ENCODE measurements around the gene PLPPR5. TPM values are rescaled to one million over a fixed set of nuclear protein-coding genes. Genes with fewer than 3 reads are reported as not detected.
"Not testable (repeated sequence)": the region's sequence is repeated elsewhere in the genome, so short reads cannot be mapped to it uniquely, and the experiment has no call there.

Gene PLPPR5
- total RNA-seq, 1 donor from 2014 or later = 0.17 TPM

DNA sequence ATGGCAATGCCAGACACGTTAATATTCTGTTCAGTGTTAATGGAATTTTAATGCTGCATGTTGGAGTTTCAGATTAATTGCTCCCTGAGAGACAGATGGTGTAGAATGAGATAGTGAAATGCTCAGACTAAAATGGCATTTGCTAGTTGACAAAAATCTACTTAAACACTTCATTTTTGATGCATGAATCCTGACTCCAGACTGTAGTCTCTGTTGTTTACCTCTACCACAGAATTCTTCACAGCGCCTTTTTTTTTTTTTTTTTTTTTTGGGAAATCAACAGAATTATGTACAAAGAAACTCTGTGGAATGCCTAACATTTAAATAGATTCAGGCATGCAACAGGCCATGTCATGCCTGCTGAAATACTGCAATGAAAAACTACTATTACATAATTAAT is 111.3 kb downstream of the PLPPR5 start:
- DNase-seq (ENCODE audit: low read depth) = no peak
- TF ChIP-seq, protein P1, sequence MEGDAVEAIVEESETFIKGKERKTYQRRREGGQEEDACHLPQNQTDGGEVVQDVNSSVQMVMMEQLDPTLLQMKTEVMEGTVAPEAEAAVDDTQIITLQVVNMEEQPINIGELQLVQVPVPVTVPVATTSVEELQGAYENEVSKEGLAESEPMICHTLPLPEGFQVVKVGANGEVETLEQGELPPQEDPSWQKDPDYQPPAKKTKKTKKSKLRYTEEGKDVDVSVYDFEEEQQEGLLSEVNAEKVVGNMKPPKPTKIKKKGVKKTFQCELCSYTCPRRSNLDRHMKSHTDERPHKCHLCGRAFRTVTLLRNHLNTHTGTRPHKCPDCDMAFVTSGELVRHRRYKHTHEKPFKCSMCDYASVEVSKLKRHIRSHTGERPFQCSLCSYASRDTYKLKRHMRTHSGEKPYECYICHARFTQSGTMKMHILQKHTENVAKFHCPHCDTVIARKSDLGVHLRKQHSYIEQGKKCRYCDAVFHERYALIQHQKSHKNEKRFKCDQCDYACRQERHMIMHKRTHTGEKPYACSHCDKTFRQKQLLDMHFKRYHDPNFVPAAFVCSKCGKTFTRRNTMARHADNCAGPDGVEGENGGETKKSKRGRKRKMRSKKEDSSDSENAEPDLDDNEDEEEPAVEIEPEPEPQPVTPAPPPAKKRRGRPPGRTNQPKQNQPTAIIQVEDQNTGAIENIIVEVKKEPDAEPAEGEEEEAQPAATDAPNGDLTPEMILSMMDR (conservative IDR thresholded peaks at IDR 0.05; ENCODE audit: low read depth, low read length) = no peak

DNA sequence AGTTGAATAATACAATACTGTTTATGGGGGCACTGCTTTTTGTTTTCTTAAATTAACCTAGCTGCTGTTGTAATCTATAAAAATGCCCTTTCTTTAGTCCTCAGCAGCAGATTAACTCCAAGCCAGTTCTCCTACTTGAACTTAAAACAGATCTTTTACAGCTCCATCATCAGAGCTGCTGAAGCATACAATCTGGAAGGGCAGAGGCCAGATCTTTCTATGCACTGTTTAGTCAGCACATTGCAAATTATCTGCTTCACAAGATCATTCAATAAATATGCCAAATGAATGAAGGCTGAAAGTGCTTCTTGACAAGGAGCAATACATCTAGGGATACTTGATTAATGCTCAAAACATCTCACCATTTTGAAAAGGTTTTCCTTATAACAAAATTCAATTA is 115.8 kb downstream of the PLPPR5 start:
- no peak for DNase-seq (ENCODE audit: low read depth)
- TF ChIP-seq, protein P1 (conservative IDR thresholded peaks at IDR 0.05; ENCODE audit: low read depth, low read length) = no peak
- no peak overlapping the region for H3K4me3 ChIP-seq (ENCODE audit: low read depth, low read length)

More for the DNA sequence above, 111.3 kb downstream of the PLPPR5 start:
- no peak overlapping the region for H3K4me3 ChIP-seq (ENCODE audit: low read depth, low read length)

DNA sequence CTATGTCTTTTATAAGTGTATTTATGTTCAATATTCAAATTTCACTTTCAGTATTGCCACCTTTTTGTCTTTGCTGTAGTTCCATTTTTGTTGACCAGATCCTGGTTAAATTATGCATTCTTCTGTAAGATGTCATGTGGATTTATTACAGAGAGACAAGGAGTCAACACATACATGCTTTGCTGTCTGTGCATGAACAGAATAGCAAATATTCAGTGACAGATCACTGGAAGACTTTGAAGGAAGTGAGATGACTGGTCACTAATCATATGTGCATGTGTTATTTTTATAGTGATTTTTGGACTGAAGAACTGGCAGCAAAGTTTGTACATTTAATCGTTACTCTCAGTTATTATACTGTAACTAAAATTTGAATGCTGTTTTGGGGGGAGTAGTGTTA is 117.2 kb downstream of the PLPPR5 start:
- TF ChIP-seq, protein P1 (conservative IDR thresholded peaks at IDR 0.05; ENCODE audit: low read depth, low read length) = no peak
- no peak overlapping the region for H3K4me3 ChIP-seq (ENCODE audit: low read depth, low read length)
- no peak for DNase-seq (ENCODE audit: low read depth)

DNA sequence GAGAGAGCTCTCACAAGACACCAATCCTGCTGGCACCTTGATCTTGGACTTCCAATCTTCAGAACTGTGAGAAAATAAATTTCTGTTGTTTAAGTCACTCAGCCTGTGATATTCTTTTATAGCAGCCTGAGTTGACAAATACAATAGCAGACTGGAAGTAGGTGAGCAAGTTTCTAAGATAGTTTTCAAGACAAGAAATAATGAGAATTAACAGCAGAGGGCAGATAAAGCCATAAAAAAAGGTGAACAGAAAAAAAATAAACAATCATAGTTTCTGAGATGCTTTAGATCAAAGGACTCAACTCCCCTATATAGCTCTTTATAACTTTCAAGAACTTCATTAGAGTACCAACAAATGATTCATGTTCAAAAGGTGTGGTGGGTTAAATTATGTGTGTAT is 119.8 kb downstream of the PLPPR5 start:
- TF ChIP-seq, protein P1 (conservative IDR thresholded peaks at IDR 0.05; ENCODE audit: low read depth, low read length) = no peak
- DNase-seq (ENCODE audit: low read depth) = no peak
- no peak overlapping the region for H3K4me3 ChIP-seq (ENCODE audit: low read depth, low read length)

DNA sequence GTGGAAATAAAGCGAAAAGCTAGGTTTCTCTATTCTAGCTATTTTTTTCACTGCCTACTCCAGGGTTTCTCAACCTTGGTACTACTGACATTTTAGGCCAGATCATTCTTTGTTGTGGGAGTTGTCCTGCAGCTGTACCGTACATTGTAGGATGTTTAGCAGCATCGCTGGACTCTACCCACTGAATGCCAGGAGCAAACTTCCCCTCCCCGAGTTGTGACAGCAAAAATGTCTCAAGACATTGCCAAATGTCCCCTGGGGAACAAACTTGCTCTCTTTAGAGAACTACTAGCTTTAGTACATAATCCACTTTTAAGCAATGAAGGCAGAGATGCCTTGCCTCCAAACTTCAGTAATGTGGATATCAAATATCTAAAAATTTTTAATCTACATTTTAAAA is 122.8 kb downstream of the PLPPR5 start:
- no peak for DNase-seq (ENCODE audit: low read depth)
- H3K4me3 ChIP-seq (ENCODE audit: low read depth, low read length) = no peak overlapping the region
- TF ChIP-seq, protein P1 (conservative IDR thresholded peaks at IDR 0.05; ENCODE audit: low read depth, low read length) = no peak

DNA sequence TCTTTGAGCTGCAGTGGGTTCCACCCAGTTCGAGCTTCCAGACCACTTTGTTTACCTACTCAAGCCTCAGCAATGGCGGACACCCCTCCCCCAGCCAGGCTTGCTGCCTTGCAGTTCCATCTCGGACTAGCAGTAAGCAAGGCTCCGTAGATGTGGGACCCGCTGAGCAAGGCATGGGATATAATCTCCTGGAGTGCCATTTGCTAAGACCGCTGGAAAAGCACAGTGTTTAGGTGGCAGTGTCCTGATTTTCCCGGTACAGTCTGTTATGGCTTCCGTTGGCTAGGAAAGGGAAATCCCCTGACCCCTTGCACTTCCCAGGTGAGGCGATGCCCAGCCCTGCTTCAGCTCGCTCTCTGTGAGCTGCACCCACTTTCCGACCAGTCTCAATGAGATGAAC is 123.4 kb downstream of the PLPPR5 start:
- not testable (repeated sequence) for DNase-seq (ENCODE audit: low read depth); H3K4me3 ChIP-seq (ENCODE audit: low read depth, low read length)

DNA sequence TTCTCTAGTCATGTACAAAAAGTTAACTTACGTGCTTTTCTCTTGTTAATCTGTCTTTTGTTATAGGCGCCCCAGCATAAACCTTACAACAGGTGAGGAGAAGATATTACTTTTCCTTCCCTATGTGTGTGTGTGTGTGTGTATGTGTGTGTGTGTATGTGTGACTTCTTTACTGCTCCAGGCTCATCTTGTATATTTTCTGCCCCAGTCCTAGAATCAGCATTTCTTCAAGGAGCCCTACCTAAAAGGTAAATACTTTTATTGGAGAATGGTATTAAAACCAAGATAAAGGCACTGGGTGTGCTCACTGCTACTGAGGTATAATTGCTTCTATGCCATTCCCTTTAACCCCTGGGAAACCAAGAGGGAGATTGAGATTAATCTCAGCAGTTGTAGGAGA is 129.8 kb downstream of the PLPPR5 start:
- TF ChIP-seq, protein P1 (conservative IDR thresholded peaks at IDR 0.05; ENCODE audit: low read depth, low read length) = no peak
- no peak overlapping the region for H3K4me3 ChIP-seq (ENCODE audit: low read depth, low read length)
- no peak for DNase-seq (ENCODE audit: low read depth)

Data from epithelial cell of proximal tubule (primary cell).